ENCODE measurements around the gene ADAMTS9. TPM values are rescaled to one million over a fixed set of nuclear protein-coding genes. Genes with fewer than 3 reads are reported as not detected.

Gene ADAMTS9
- total RNA-seq, 1 experiment from 2014 or later, result 1.2 TPM

- intact Hi-C loops (cut with micrococcal nuclease; ENCODE audit: unreplicated experiment), result no loop called here
- Histone ChIP-seq H3K4me2 (no peak overlapping the region), H3K36me3 (ENCODE audit: low read depth) (no peaks in the 10 kb centered on the region), H3K4me3 (no peak overlapping the region), H4K20me1 (ENCODE audit: insufficient read depth) (no peaks in the 10 kb centered on the region), H3F3A (ENCODE audit: insufficient read depth, low read depth) (no peaks in the 10 kb centered on the region), H3K27me3 (ENCODE audit: insufficient read depth, low read depth) (no peaks in the 10 kb centered on the region), H2AFZ (no peak overlapping the region), H3K27ac (no peak overlapping the region), H3K9me2 (ENCODE audit: insufficient read depth) (no peaks in the 10 kb centered on the region), H3K9me3 (ENCODE audit: insufficient read depth, low read depth) (no peaks in the 10 kb centered on the region), H3K4me1 (replicated peaks; ENCODE audit: insufficient read depth) (no peaks in the 10 kb centered on the region), H3K79me2 (ENCODE audit: low read depth) (no peaks in the 10 kb centered on the region)
- DNase-seq, result no peak
- POLR2A ChIA-PET (ENCODE audit: unreplicated experiment), result no interaction called here
- CTCF ChIA-PET, result no interaction called here
- TF ChIP-seq, protein P1, sequence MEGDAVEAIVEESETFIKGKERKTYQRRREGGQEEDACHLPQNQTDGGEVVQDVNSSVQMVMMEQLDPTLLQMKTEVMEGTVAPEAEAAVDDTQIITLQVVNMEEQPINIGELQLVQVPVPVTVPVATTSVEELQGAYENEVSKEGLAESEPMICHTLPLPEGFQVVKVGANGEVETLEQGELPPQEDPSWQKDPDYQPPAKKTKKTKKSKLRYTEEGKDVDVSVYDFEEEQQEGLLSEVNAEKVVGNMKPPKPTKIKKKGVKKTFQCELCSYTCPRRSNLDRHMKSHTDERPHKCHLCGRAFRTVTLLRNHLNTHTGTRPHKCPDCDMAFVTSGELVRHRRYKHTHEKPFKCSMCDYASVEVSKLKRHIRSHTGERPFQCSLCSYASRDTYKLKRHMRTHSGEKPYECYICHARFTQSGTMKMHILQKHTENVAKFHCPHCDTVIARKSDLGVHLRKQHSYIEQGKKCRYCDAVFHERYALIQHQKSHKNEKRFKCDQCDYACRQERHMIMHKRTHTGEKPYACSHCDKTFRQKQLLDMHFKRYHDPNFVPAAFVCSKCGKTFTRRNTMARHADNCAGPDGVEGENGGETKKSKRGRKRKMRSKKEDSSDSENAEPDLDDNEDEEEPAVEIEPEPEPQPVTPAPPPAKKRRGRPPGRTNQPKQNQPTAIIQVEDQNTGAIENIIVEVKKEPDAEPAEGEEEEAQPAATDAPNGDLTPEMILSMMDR (conservative IDR thresholded peaks at IDR 0.05), result no peak
- TF ChIP-seq EZH2 (IDR thresholded peaks at IDR 0.05; ENCODE audit: low read depth), result no peak
- BruUV-seq (replicated peaks), result no TSS peak
Measured at GRCh38 chr3:64608741-64609140, 79.1 kb downstream of the ADAMTS9 start.

- no peaks in the 10 kb centered on the region for H3K36me3 ChIP-seq (ENCODE audit: low read depth)
- H3K9me2 ChIP-seq (ENCODE audit: insufficient read depth), result no peaks in the 10 kb centered on the region
- intact Hi-C loops (cut with micrococcal nuclease; ENCODE audit: unreplicated experiment), result no loop called here
- no peaks in the 10 kb centered on the region for H3F3A ChIP-seq (ENCODE audit: insufficient read depth, low read depth)
- TF ChIP-seq EZH2 (IDR thresholded peaks at IDR 0.05; ENCODE audit: low read depth), result no peak
- TF ChIP-seq, protein P1 (conservative IDR thresholded peaks at IDR 0.05), result no peak
- DNase-seq, result no peak
- no peaks in the 10 kb centered on the region for H3K4me1 ChIP-seq (replicated peaks; ENCODE audit: insufficient read depth)
- POLR2A ChIA-PET (ENCODE audit: unreplicated experiment), result no interaction called here
- H2AFZ ChIP-seq, result no peak overlapping the region
- no peaks in the 10 kb centered on the region for H4K20me1 ChIP-seq (ENCODE audit: insufficient read depth)
- no peaks in the 10 kb centered on the region for H3K9me3 ChIP-seq (ENCODE audit: insufficient read depth, low read depth)
- H3K4me2 ChIP-seq, result no peak overlapping the region
- CTCF ChIA-PET, result no interaction called here
- no TSS peak for BruUV-seq (replicated peaks)
- no peak overlapping the region for H3K27ac ChIP-seq
- H3K4me3 ChIP-seq, result no peak overlapping the region
- H3K27me3 ChIP-seq (ENCODE audit: insufficient read depth, low read depth), result no peaks in the 10 kb centered on the region
- no peaks in the 10 kb centered on the region for H3K79me2 ChIP-seq (ENCODE audit: low read depth)
Measured at GRCh38 chr3:64607032-64607551, 80.7 kb downstream of the ADAMTS9 start.

- Histone ChIP-seq H2AFZ (no peak overlapping the region), H3K36me3 (ENCODE audit: low read depth) (no peaks in the 10 kb centered on the region), H3K4me3 (no peak overlapping the region), H3K9me3 (ENCODE audit: insufficient read depth, low read depth) (no peaks in the 10 kb centered on the region), H3K9me2 (ENCODE audit: insufficient read depth) (no peaks in the 10 kb centered on the region), H3K27me3 (ENCODE audit: insufficient read depth, low read depth) (no peaks in the 10 kb centered on the region), H3K27ac (no peak overlapping the region), H3K4me1 (replicated peaks; ENCODE audit: insufficient read depth) (no peaks in the 10 kb centered on the region), H4K20me1 (ENCODE audit: insufficient read depth) (no peaks in the 10 kb centered on the region), H3K79me2 (ENCODE audit: low read depth) (no peaks in the 10 kb centered on the region), H3K4me2 (no peak overlapping the region), H3F3A (ENCODE audit: insufficient read depth, low read depth) (no peaks in the 10 kb centered on the region)
- intact Hi-C loops (cut with micrococcal nuclease; ENCODE audit: unreplicated experiment), result no loop called here
- DNase-seq, result no peak
- ChIA-PET CTCF (no interaction called here), POLR2A (ENCODE audit: unreplicated experiment) (no interaction called here)
- no TSS peak for BruUV-seq (replicated peaks)
- TF ChIP-seq, protein P1 (conservative IDR thresholded peaks at IDR 0.05), result no peak
Measured at GRCh38 chr3:64604313-64604712, 83.5 kb downstream of the ADAMTS9 start.

All from PC-9 (cell line).